ENCODE data around the gene SPATA7.
A peak's percentile ranks its signal among the peaks of the same experiment; 100 is the strongest.

The SPATA7 gene

GRCh38 chr14:88385212-88386101, at the start of gene SPATA7:
Gene SPATA7 (plus strand): TSS chr14:88385657. CDS start chr14:88385819, 162 bp downstream.
- H3K4me1 ChIP-seq (ENCODE audit: low read depth, poor library complexity, severe bottlenecking), result no peaks in the 10 kb centered on the region
- H3K4me3 ChIP-seq (IDR thresholded peaks at IDR 0.05; ENCODE audit: insufficient read depth, low read depth, low read length), result no peak within 1 kb of the TSS
- no peak within 1 kb of the TSS; the same call in 1 of the 2 replicates for H3K27ac ChIP-seq
- no peaks in the 10 kb centered on the region for H3K27me3 ChIP-seq (ENCODE audit: insufficient read depth, low read depth)
- no peaks in the 10 kb centered on the region for H3K36me3 ChIP-seq (ENCODE audit: insufficient read depth)
- H2AFZ ChIP-seq (ENCODE audit: low read depth), result peak within 1 kb of the TSS; percentile 68
- no peak for TF ChIP-seq CTCF (conservative IDR thresholded peaks at IDR 0.05; ENCODE audit: low read depth, low read length)
- no peaks in the 10 kb centered on the region for H4K20me1 ChIP-seq (ENCODE audit: insufficient read depth)
- H3K4me2 ChIP-seq, result peak within 1 kb of the TSS; percentile 56
- H3K79me2 ChIP-seq (ENCODE audit: insufficient read depth, low read depth), result no peaks in the 10 kb centered on the region
- H3K9ac ChIP-seq, result peak within 1 kb of the TSS; percentile 66

- Histone ChIP-seq H3K36me3 (ENCODE audit: insufficient read depth) (no peaks in the 10 kb centered on the region), H3K9ac (no peak overlapping the region), H3K27ac (no peak overlapping the region), H3K4me3 (IDR thresholded peaks at IDR 0.05; ENCODE audit: insufficient read depth, low read depth, low read length) (no peak overlapping the region), H3K27me3 (ENCODE audit: insufficient read depth, low read depth) (no peaks in the 10 kb centered on the region), H4K20me1 (ENCODE audit: insufficient read depth) (no peaks in the 10 kb centered on the region), H2AFZ (ENCODE audit: low read depth) (no peak overlapping the region), H3K79me2 (ENCODE audit: insufficient read depth, low read depth) (no peaks in the 10 kb centered on the region), H3K4me2 (no peak overlapping the region), H3K4me1 (ENCODE audit: low read depth, poor library complexity, severe bottlenecking) (no peaks in the 10 kb centered on the region)
- TF ChIP-seq CTCF (conservative IDR thresholded peaks at IDR 0.05; ENCODE audit: low read depth, low read length), result no peak
These were observed 45.1 kb upstream of the SPATA7 start for GRCh38 chr14:88340357-88340756.

- Histone ChIP-seq H2AFZ (ENCODE audit: low read depth) (no peak overlapping the region), H3K27me3 (ENCODE audit: insufficient read depth, low read depth) (no peaks in the 10 kb centered on the region), H3K36me3 (ENCODE audit: insufficient read depth) (no peaks in the 10 kb centered on the region), H4K20me1 (ENCODE audit: insufficient read depth) (no peaks in the 10 kb centered on the region), H3K9ac (no peak overlapping the region), H3K4me3 (IDR thresholded peaks at IDR 0.05; ENCODE audit: insufficient read depth, low read depth, low read length) (no peak overlapping the region), H3K79me2 (ENCODE audit: insufficient read depth, low read depth) (no peaks in the 10 kb centered on the region), H3K27ac (no peak overlapping the region), H3K4me2 (no peak overlapping the region), H3K4me1 (ENCODE audit: low read depth, poor library complexity, severe bottlenecking) (no peaks in the 10 kb centered on the region)
- no peak for TF ChIP-seq CTCF (conservative IDR thresholded peaks at IDR 0.05; ENCODE audit: low read depth, low read length)
These were observed 42.5 kb upstream of the SPATA7 start for GRCh38 chr14:88342980-88343379.

GRCh38 chr14:88346048-88346639, 39.3 kb upstream of the SPATA7 start:
- H3K4me2 ChIP-seq, result no peak overlapping the region
- H3K27me3 ChIP-seq (ENCODE audit: insufficient read depth, low read depth), result no peaks in the 10 kb centered on the region
- H3K4me1 ChIP-seq (ENCODE audit: low read depth, poor library complexity, severe bottlenecking), result no peaks in the 10 kb centered on the region
- no peak for TF ChIP-seq CTCF (conservative IDR thresholded peaks at IDR 0.05; ENCODE audit: low read depth, low read length)
- H4K20me1 ChIP-seq (ENCODE audit: insufficient read depth), result no peaks in the 10 kb centered on the region
- no peak overlapping the region for H3K9ac ChIP-seq
- H3K36me3 ChIP-seq (ENCODE audit: insufficient read depth), result no peaks in the 10 kb centered on the region
- no peak overlapping the region for H2AFZ ChIP-seq (ENCODE audit: low read depth)
- H3K79me2 ChIP-seq (ENCODE audit: insufficient read depth, low read depth), result no peaks in the 10 kb centered on the region
- no peak overlapping the region for H3K4me3 ChIP-seq (IDR thresholded peaks at IDR 0.05; ENCODE audit: insufficient read depth, low read depth, low read length)
- no peak overlapping the region for H3K27ac ChIP-seq
